ENCODE results near the gene LCMT2.

DNA sequence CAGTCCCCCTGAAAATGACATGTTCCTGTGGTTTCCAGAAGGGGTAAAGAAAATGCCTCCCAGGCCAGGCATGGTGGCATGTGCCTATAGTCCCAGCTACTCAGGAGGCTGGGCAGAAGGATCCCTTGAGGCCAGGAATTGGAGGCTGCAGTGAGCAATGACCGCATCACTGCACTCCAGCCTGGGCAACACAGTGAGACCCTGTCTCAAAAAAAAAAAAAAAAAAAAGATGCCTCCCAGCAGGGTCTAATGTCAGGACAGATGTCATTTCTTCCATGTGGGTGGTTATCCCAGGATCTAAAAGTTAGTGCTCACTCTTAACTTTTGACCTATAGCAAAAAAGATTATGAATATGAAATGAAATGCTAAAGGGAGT lies 13.4 kb downstream of the LCMT2 start:
- TF ChIP-seq FOXA1 (IDR thresholded peaks at IDR 0.05) = no peak
- TF ChIP-seq ZNF384 (IDR thresholded peaks at IDR 0.05) = no peak

Measured in HEK293T (cell line).